Gastrocnemius medialis (tissue), 4 donors: ENCODE measurements around the gene LHCGR. TPM values are rescaled to one million over a fixed set of nuclear protein-coding genes. Genes with fewer than 3 reads are reported as not detected.
"Not testable (repeated sequence)": the region's sequence is repeated elsewhere in the genome, so short reads cannot be mapped to it uniquely, and the experiment has no call there.

Experiments used
- ATAC-seq, 2 donors: fragments of 150-250 bp; one replicate each; pipeline ENCODE4 v1.9.1; 2016
- DNase-seq, 2 donors: peaks; one replicate each; pipeline ENCODE4 v3.0.0-alpha.2; 2019
- H3K27ac ChIP-seq, 4 donors: fragments of 200-600 bp; sonication (generic); 1 replicate in 1 of 4; 2 replicates in 3 of 4; pipeline ENCODE4 v1.5.1; 2016 to 2018; ENCODE audit warnings: mild to moderate bottlenecking in 2 of 4, moderate library complexity in 1 of 4
- H3K27me3 ChIP-seq, 3 donors: fragments of 200-600 bp; sonication (generic) in 2 of 3; 1 replicate in 1 of 3; 2 replicates in 2 of 3; pipeline versions ENCODE4 v1.5.1 to v1.6.0; 2016 to 2019; ENCODE audit warnings: mild to moderate bottlenecking in 1 of 3, moderate library complexity in 1 of 3
- H3K36me3 ChIP-seq, 2 donors: fragments of 200-600 bp; sonication (generic) in 1 of 2; one replicate each; pipeline ENCODE4 v1.5.1; 2017 to 2018
- H3K4me1 ChIP-seq, 2 donors: fragments of 200-600 bp; sonication (generic) in 1 of 2; one replicate each; pipeline ENCODE4 v1.5.1; 2016 to 2017; ENCODE audit warnings: mild to moderate bottlenecking in 2 of 2
- H3K4me3 ChIP-seq, 4 donors: fragments of 200-600 bp; sonication (generic) in 3 of 4; 1 replicate in 1 of 4; 2 replicates in 3 of 4; pipeline ENCODE4 v1.5.1; 2016 to 2019; ENCODE audit warnings: mild to moderate bottlenecking in 2 of 4
- H3K9me3 ChIP-seq, 3 donors: fragments of 200-600 bp; sonication (generic) in 2 of 3; 1 replicate in 1 of 3; 2 replicates in 2 of 3; pipeline ENCODE4 v1.5.1; 2016 to 2019
- CTCF ChIP-seq, 5 experiments: fragments of 450-650 bp in 3 of 5; fragments of 200-600 bp in 2 of 5; sonication (generic) in 2 of 5; IDR thresholded peaks in 4 of 5; conservative IDR thresholded peaks in 1 of 5; 1 replicate in 4 of 5; 2 replicates in 1 of 5; pipeline ENCODE4 v1.5.1; 2016 to 2019; ENCODE audit warnings: antibody characterized with exemption in 5 of 5, mild to moderate bottlenecking in 3 of 5, moderate library complexity in 3 of 5
- POLR2A ChIP-seq, 2 donors: fragments of 450-650 bp; IDR thresholded peaks; one replicate each; pipeline ENCODE4 v1.6.1; 2017; ENCODE audit warnings: antibody characterized with exemption in 2 of 2, mild to moderate bottlenecking in 2 of 2, moderate library complexity in 2 of 2
- in situ Hi-C, 4 donors: fragments of 200-750 bp; cut with MboI; loops; one replicate each; pipeline versions ENCODE4 v1.15.0 to v1.8.0; 2017; ENCODE audit warnings: low sequenced_read_pairs in 4 of 4
- intact Hi-C: fragments of 100-400 bp; cut with DNase I; formaldehyde crosslinking; loops from one replicate; pipeline ENCODE4 v1.15.1; 2023; ENCODE audit warnings: low total_unique reads
- total RNA-seq, 4 donors: library from RNA; depleted of rRNA; stranded (reverse); fragments of >200 nt; gene quantifications; one replicate each; pipeline versions ENCODE4 v1.1.0 to v1.2.3, GENCODE V29; 2016

The LHCGR gene
- total RNA-seq, 4 donors from 2014 or later, result not detected

GRCh38 chr2:48707466-48707865 is 48.1 kb downstream of the LHCGR start:
- Histone ChIP-seq H3K4me1 (no peaks in the 10 kb centered on the region), H3K4me3 (no peak overlapping the region), H3K27me3 (no peaks in the 10 kb centered on the region), H3K36me3 (no peaks in the 10 kb centered on the region), H3K9me3 (no peaks in the 10 kb centered on the region), H3K27ac (no peak overlapping the region)
- intact Hi-C loops, result no loop called here
- no peak for DNase-seq
- TF ChIP-seq POLR2A (IDR thresholded peaks at IDR 0.05), result no peak
- no peak for TF ChIP-seq CTCF (IDR thresholded peaks at IDR 0.05 in 4 of 5, conservative IDR thresholded peaks at IDR 0.05 in 1 of 5)
- in situ Hi-C loops, result no loop called here
- ATAC-seq, result no peak

GRCh38 chr2:48703621-48704020 is 51.9 kb downstream of the LHCGR start:
- H3K27ac ChIP-seq, H3K36me3 ChIP-seq, intact Hi-C loops, H3K4me1 ChIP-seq, DNase-seq, H3K9me3 ChIP-seq, H3K4me3 ChIP-seq, in situ Hi-C loops, H3K27me3 ChIP-seq, ATAC-seq: not testable (repeated sequence)

GRCh38 chr2:48699348-48699930 is 56.1 kb downstream of the LHCGR start:
- TF ChIP-seq CTCF (IDR thresholded peaks at IDR 0.05 in 4 of 5, conservative IDR thresholded peaks at IDR 0.05 in 1 of 5) (no peak), POLR2A (IDR thresholded peaks at IDR 0.05) (no peak)
- intact Hi-C loops, result no loop called here
- no peak for DNase-seq
- no peak overlapping the region for H3K4me3 ChIP-seq
- in situ Hi-C loops, result no loop called here
- H3K36me3 ChIP-seq, result no peaks in the 10 kb centered on the region
- no peaks in the 10 kb centered on the region for H3K27me3 ChIP-seq
- H3K4me1 ChIP-seq, result no peaks in the 10 kb centered on the region
- no peak for ATAC-seq
- no peak overlapping the region for H3K27ac ChIP-seq
- H3K9me3 ChIP-seq, result no peaks in the 10 kb centered on the region

GRCh38 chr2:48696881-48697280 is 58.6 kb downstream of the LHCGR start:
- ATAC-seq (no peak), DNase-seq (no peak)
- H3K9me3 ChIP-seq, result no peaks in the 10 kb centered on the region
- in situ Hi-C loops (no loop called here), intact Hi-C loops (no loop called here)
- H3K36me3 ChIP-seq, result no peaks in the 10 kb centered on the region
- no peak overlapping the region for H3K4me3 ChIP-seq
- H3K27me3 ChIP-seq, result no peaks in the 10 kb centered on the region
- no peak overlapping the region for H3K27ac ChIP-seq
- TF ChIP-seq POLR2A (IDR thresholded peaks at IDR 0.05) (no peak), CTCF (IDR thresholded peaks at IDR 0.05 in 4 of 5, conservative IDR thresholded peaks at IDR 0.05 in 1 of 5) (no peak)
- H3K4me1 ChIP-seq, result no peaks in the 10 kb centered on the region

GRCh38 chr2:48695991-48696390 is 59.5 kb downstream of the LHCGR start:
- Histone ChIP-seq H3K9me3 (no peaks in the 10 kb centered on the region), H3K27ac (no peak overlapping the region), H3K27me3 (no peaks in the 10 kb centered on the region), H3K4me1 (no peaks in the 10 kb centered on the region), H3K4me3 (no peak overlapping the region), H3K36me3 (no peaks in the 10 kb centered on the region)
- DNase-seq (no peak), ATAC-seq (no peak)
- TF ChIP-seq POLR2A (IDR thresholded peaks at IDR 0.05), result no peak
- TF ChIP-seq CTCF (IDR thresholded peaks at IDR 0.05 in 4 of 5, conservative IDR thresholded peaks at IDR 0.05 in 1 of 5), result no peak
- in situ Hi-C loops, result no loop called here
- intact Hi-C loops, result no loop called here
